Right lobe of liver (tissue), 6 donors: ENCODE results near the gene GOLGA7B. TPM values are rescaled to one million over a fixed set of nuclear protein-coding genes. Genes with fewer than 3 reads are reported as not detected.
A peak's percentile ranks its signal among the peaks of the same experiment; 100 is the strongest.

Experiments
- ATAC-seq, 4 donors: fragments of 200-7000 bp; cut with Tn5 transposase; one replicate each; pipeline ENCODE4 v1.9.1; 2020; ENCODE audit warnings: mild to moderate bottlenecking in 4 of 4, moderate library complexity in 4 of 4
- DNase-seq, 3 donors: peaks; one replicate each; pipeline ENCODE4 v3.0.0-alpha.2; 2020
- H3K27ac ChIP-seq, 3 donors: fragments of 200-600 bp; one replicate each; pipeline ENCODE4 v1.8.0; 2022
- H3K27me3 ChIP-seq, 2 donors: fragments of 200-600 bp; one replicate each; pipeline ENCODE4 v1.8.0; 2022
- H3K36me3 ChIP-seq, 4 donors: fragments of 200-600 bp; sonication (generic) in 1 of 4; one replicate each; pipeline versions ENCODE4 v1.5.1 to v1.8.0; 2017 to 2022; ENCODE audit warnings: control low read depth in 1 of 4
- H3K4me1 ChIP-seq, 4 donors: fragments of 200-600 bp; sonication (generic) in 1 of 4; one replicate each; pipeline versions ENCODE4 v1.5.1 to v1.8.0; 2017 to 2022; ENCODE audit warnings: control low read depth in 1 of 4
- H3K4me3 ChIP-seq, 3 donors: fragments of 200-600 bp; one replicate each; pipeline ENCODE4 v1.8.0; 2022
- H3K9me3 ChIP-seq, 4 donors: fragments of 200-600 bp; sonication (generic) in 1 of 4; one replicate each; pipeline versions ENCODE4 v1.5.1 to v1.8.0; 2017 to 2022; ENCODE audit warnings: control low read depth in 1 of 4
- CTCF ChIP-seq, 4 donors: fragments of 200-600 bp in 3 of 4; fragments of 450-650 bp in 1 of 4; IDR thresholded peaks; one replicate each; pipeline versions ENCODE4 v1.5.1 to v1.8.0; 2016 to 2022; ENCODE audit warnings: antibody characterized with exemption in 4 of 4, mild to moderate bottlenecking in 2 of 4
- POLR2A ChIP-seq: fragments of 450-650 bp; IDR thresholded peaks from one replicate; pipeline ENCODE4 v1.6.1; 2017; ENCODE audit warnings: antibody characterized with exemption, mild to moderate bottlenecking
- WGBS: methylation state at CpG from one replicate; pipeline ENCODE4 v1.1.6; 2018; ENCODE audit warnings: low coverage, low lambda C conversion rate; ENCODE audit not compliant: insufficient coverage; ENCODE audit errors: missing lambda C conversion rate; 5-methylcytosine and 5-hydroxymethylcytosine counted together
- intact Hi-C, 2 donors: fragments of 100-400 bp; cut with DNase I; formaldehyde crosslinking; loops; one replicate each; pipeline versions ENCODE4 v1.11.2 to v1.14.1; 2022
- total RNA-seq, 6 experiments: library from RNA; depleted of rRNA in 2 of 6; stranded (reverse); fragments of >200 nt in 2 of 6; fragmentation: NEBNext Ultra II Directional in 3 of 6; extraction: Animal tissue kit (Norgen Biotek cat#: 25700) in 3 of 6; gene quantifications; one replicate each; pipeline versions ENCODE4 v1.1.0 to v1.2.4, GENCODE V29; 2016 to 2023
- donor health status: DM: no; HTN: yes; CAD: no.
- donor health status: DM: no; HTN: no; CAD: no.
- donor health status: DM: no; HTN: no; CAD: no.
- donor health status: DM: no; HTN: yes; CAD: no.
- donor health status: DM: no; HTN: yes; CAD: no.

GOLGA7B gene
- total RNA-seq, 6 experiments from 2014 or later: 0.06 to 0.28 (median 0.14) TPM

- 80% methylated on average over 1 of the region's 1 CpG for WGBS
- H3K27me3 ChIP-seq: no peaks in the 10 kb centered on the region
- H3K36me3 ChIP-seq: no peaks in the 10 kb centered on the region
- no peak overlapping the region for H3K27ac ChIP-seq
- TF ChIP-seq POLR2A (no peak), CTCF (IDR thresholded peaks at IDR 0.05) (no peak)
- ATAC-seq (no peak), DNase-seq (no peak)
- intact Hi-C loops: no loop called here
- H3K9me3 ChIP-seq: no peaks in the 10 kb centered on the region
- H3K4me1 ChIP-seq: no peaks in the 10 kb centered on the region
- H3K4me3 ChIP-seq: no peak overlapping the region
These were observed 22.8 kb upstream of the GOLGA7B start for GRCh38 chr10:97826892-97827291.

GRCh38 chr10:97827702-97828291, 21.8 kb upstream of the GOLGA7B start:
- Histone ChIP-seq H3K4me1 (no peaks in the 10 kb centered on the region), H3K27ac (no peak overlapping the region), H3K9me3 (no peaks in the 10 kb centered on the region), H3K4me3 (no peak overlapping the region), H3K27me3 (no peaks in the 10 kb centered on the region), H3K36me3 (no peaks in the 10 kb centered on the region)
- ATAC-seq (no peak), DNase-seq (no peak)
- TF ChIP-seq CTCF (IDR thresholded peaks at IDR 0.05) (no peak), POLR2A (no peak)
- intact Hi-C loops: no loop called here
- 34% methylated on average over 5 of the region's 10 CpGs for WGBS

GRCh38 chr10:97828721-97829120, 20.9 kb upstream of the GOLGA7B start:
- no peaks in the 10 kb centered on the region for H3K9me3 ChIP-seq
- H3K27me3 ChIP-seq: no peaks in the 10 kb centered on the region
- ATAC-seq: peak in 1 of 4 donors; percentile 20
- no peaks in the 10 kb centered on the region for H3K4me1 ChIP-seq
- H3K27ac ChIP-seq: no peak overlapping the region
- H3K4me3 ChIP-seq: no peak overlapping the region
- WGBS: 0% methylated on average over 1 of the region's 2 CpGs
- no peaks in the 10 kb centered on the region for H3K36me3 ChIP-seq
- no peak for DNase-seq
- intact Hi-C loops: no loop called here
- TF ChIP-seq CTCF (IDR thresholded peaks at IDR 0.05) (no peak), POLR2A (no peak)

- Histone ChIP-seq H3K27ac (no peak overlapping the region), H3K27me3 (no peaks in the 10 kb centered on the region), H3K4me3 (no peak overlapping the region), H3K4me1 (no peaks in the 10 kb centered on the region), H3K9me3 (no peaks in the 10 kb centered on the region), H3K36me3 (no peaks in the 10 kb centered on the region)
- WGBS: 8% methylated on average over 3 of the region's 3 CpGs
- TF ChIP-seq POLR2A (no peak), CTCF (IDR thresholded peaks at IDR 0.05) (no peak)
- intact Hi-C loops: no loop called here
- no peak for ATAC-seq
- DNase-seq: no peak
These were observed 19.6 kb upstream of the GOLGA7B start for GRCh38 chr10:97830064-97830463.

GRCh38 chr10:97831259-97831658, 18.4 kb upstream of the GOLGA7B start:
- intact Hi-C loops: no loop called here
- H3K36me3 ChIP-seq: no peaks in the 10 kb centered on the region
- H3K27ac ChIP-seq: no peak overlapping the region
- H3K9me3 ChIP-seq: no peaks in the 10 kb centered on the region
- 64% methylated on average over 2 of the region's 2 CpGs for WGBS
- DNase-seq: no peak
- H3K4me3 ChIP-seq: no peak overlapping the region
- no peaks in the 10 kb centered on the region for H3K27me3 ChIP-seq
- TF ChIP-seq POLR2A (no peak), CTCF (IDR thresholded peaks at IDR 0.05) (no peak)
- no peaks in the 10 kb centered on the region for H3K4me1 ChIP-seq
- no peak for ATAC-seq
